ENCODE data around the gene ZNRF4.
"Not testable (repeated sequence)": the region's sequence is repeated elsewhere in the genome, so short reads cannot be mapped to it uniquely, and the experiment has no call there.

ZNRF4 gene

GRCh38 chr19:5455367-5456129, at the start of gene ZNRF4:
ZNRF4 (plus strand) TSS chr19:5455417; CDS start chr19:5455492, 75 bp downstream.
- no peak for DNase-seq (ENCODE audit: low spot score)
- Histone ChIP-seq H3K27ac (no peak within 1 kb of the TSS), H3K4me3 (no peak within 1 kb of the TSS)
- no peak for TF ChIP-seq CTCF (IDR thresholded peaks at IDR 0.05)

GRCh38 chr19:5406198-5406597, 49.0 kb upstream of the ZNRF4 start:
- not testable (repeated sequence) for DNase-seq (ENCODE audit: low spot score); H3K27ac ChIP-seq; H3K4me3 ChIP-seq

GRCh38 chr19:5406816-5407215, 48.4 kb upstream of the ZNRF4 start:
- no peak for TF ChIP-seq CTCF (IDR thresholded peaks at IDR 0.05)
- Histone ChIP-seq H3K4me3 (no peak overlapping the region), H3K27ac (no peak overlapping the region)
- no peak for DNase-seq (ENCODE audit: low spot score)

GRCh38 chr19:5407356-5407755, 47.9 kb upstream of the ZNRF4 start:
- Histone ChIP-seq H3K4me3 (no peak overlapping the region), H3K27ac (no peak overlapping the region)
- TF ChIP-seq CTCF (IDR thresholded peaks at IDR 0.05), result no peak
- DNase-seq (ENCODE audit: low spot score), result no peak

GRCh38 chr19:5417495-5418436, 37.5 kb upstream of the ZNRF4 start:
- no peak overlapping the region for H3K4me3 ChIP-seq
- TF ChIP-seq CTCF (IDR thresholded peaks at IDR 0.05), result no peak
- H3K27ac ChIP-seq, result no peak overlapping the region
- DNase-seq (ENCODE audit: low spot score), result no peak

- DNase-seq (ENCODE audit: low spot score), result no peak
- no peak for TF ChIP-seq CTCF (IDR thresholded peaks at IDR 0.05)
- Histone ChIP-seq H3K4me3 (no peak overlapping the region), H3K27ac (no peak overlapping the region)
These were observed 36.5 kb upstream of the ZNRF4 start for GRCh38 chr19:5418677-5419076.

- Histone ChIP-seq H3K27ac (no peak overlapping the region), H3K4me3 (no peak overlapping the region)
- no peak for DNase-seq (ENCODE audit: low spot score)
- no peak for TF ChIP-seq CTCF (IDR thresholded peaks at IDR 0.05)
These were observed 34.3 kb upstream of the ZNRF4 start for GRCh38 chr19:5420953-5421352.
